ENCODE results near the gene LY9.

- no peak for TF ChIP-seq CTCF (IDR thresholded peaks at IDR 0.05)
- TF ChIP-seq POLR2A (IDR thresholded peaks at IDR 0.05), result no peak
Measured at GRCh38 chr1:160821627-160822026, 25.7 kb downstream of the LY9 start.

All from right lobe of liver (tissue), 4 donors.